ENCODE results near the gene ITCH. TPM values are rescaled to one million over a fixed set of nuclear protein-coding genes. Genes with fewer than 3 reads are reported as not detected.
A peak's percentile ranks its signal among the peaks of the same experiment; 100 is the strongest.
"Not testable (repeated sequence)": the region's sequence is repeated elsewhere in the genome, so short reads cannot be mapped to it uniquely, and the experiment has no call there.

ITCH gene
- total RNA-seq, 2 donors from 2014 or later = 30.5 to 34.4 TPM

- H3K36me3 Mint-ChIP-seq (ENCODE audit: low read depth) = peaks cover 97% of the 10 kb centered on the region
- no peak for ATAC-seq (replicated peaks)
- H3K27me3 Mint-ChIP-seq = no peaks in the 10 kb centered on the region
- H3K4me1 Mint-ChIP-seq = peaks cover 4% of the 10 kb centered on the region
- H3K27ac Mint-ChIP-seq = no peak overlapping the region
- H3K4me3 Mint-ChIP-seq = no peak overlapping the region
- peaks cover 2% of the 10 kb centered on the region for H3K9me3 Mint-ChIP-seq
Measured at GRCh38 chr20:34495916-34496315, 132.8 kb downstream of the ITCH start.

- H3K36me3 Mint-ChIP-seq (ENCODE audit: low read depth) = peaks cover 91% of the 10 kb centered on the region
- ATAC-seq (replicated peaks); H3K9me3 Mint-ChIP-seq; H3K27me3 Mint-ChIP-seq; H3K4me3 Mint-ChIP-seq; H3K4me1 Mint-ChIP-seq; H3K27ac Mint-ChIP-seq: not testable (repeated sequence)
Measured at GRCh38 chr20:34497596-34497995, 134.5 kb downstream of the ITCH start.

DNA sequence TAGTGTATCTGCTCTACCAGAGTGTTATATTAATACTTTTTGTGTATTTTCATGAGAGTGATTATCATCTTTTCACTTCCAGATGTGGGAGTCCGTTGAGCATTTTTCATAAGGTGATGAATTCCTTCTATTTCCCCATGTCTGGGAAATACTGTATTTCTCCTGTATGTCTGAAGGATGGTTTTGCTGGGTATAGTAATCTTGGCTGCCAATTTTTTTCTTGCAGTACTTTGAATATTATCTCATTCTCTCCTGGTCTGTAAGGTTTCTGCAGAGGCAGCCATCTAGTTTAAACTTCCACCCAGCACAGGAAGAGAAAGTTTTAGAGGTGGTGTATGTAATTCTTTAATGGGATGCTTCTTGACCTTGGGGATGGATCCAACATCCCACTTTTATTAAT is 137.8 kb downstream of the ITCH start:
- no peaks in the 10 kb centered on the region for H3K27me3 Mint-ChIP-seq
- no peaks in the 10 kb centered on the region for H3K4me1 Mint-ChIP-seq
- H3K36me3 Mint-ChIP-seq (ENCODE audit: low read depth) = peaks cover 88% of the 10 kb centered on the region
- H3K9me3 Mint-ChIP-seq = peaks cover 3% of the 10 kb centered on the region
- H3K4me3 Mint-ChIP-seq = no peak overlapping the region
- ATAC-seq (replicated peaks) = no peak
- no peak overlapping the region for H3K27ac Mint-ChIP-seq

- no peaks in the 10 kb centered on the region for H3K4me1 Mint-ChIP-seq
- no peaks in the 10 kb centered on the region for H3K27me3 Mint-ChIP-seq
- no peak overlapping the region for H3K27ac Mint-ChIP-seq
- no peaks in the 10 kb centered on the region for H3K9me3 Mint-ChIP-seq
- no peak overlapping the region for H3K4me3 Mint-ChIP-seq
- no peak for ATAC-seq (replicated peaks)
- peaks cover 83% of the 10 kb centered on the region for H3K36me3 Mint-ChIP-seq (ENCODE audit: low read depth)
Measured at GRCh38 chr20:34506480-34506879, 143.4 kb downstream of the ITCH start.

DNA sequence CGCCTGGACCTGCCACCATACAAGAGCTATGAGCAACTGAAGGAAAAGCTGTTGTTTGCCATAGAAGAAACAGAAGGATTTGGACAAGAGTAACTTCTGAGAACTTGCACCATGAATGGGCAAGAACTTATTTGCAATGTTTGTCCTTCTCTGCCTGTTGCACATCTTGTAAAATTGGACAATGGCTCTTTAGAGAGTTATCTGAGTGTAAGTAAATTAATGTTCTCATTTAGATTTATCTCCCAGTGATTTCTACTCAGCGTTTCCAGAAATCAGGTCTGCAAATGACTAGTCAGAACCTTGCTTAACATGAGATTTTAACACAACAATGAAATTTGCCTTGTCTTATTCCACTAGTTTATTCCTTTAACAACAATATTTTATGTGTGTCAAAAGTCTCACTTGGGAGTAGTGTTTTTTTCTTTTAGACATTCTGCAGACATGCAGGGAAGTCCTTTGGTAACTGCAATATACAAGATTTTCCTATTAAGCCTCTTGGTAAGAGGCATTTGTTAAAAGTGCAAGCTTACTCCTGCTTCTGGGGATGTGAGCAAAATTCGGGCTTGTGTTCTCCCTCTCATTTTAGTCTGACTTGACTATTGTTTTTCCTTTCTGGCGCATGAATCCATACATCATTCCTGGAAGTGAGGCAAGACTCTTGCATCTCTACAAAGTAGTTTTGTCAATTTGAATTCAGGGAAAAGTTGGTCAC is 144.8 kb downstream of the ITCH start:
- ATAC-seq (replicated peaks) = no peak

GRCh38 chr20:34510575-34510974 is 147.5 kb downstream of the ITCH start:
- Mint-ChIP-seq H3K36me3 (ENCODE audit: low read depth) (peaks cover 52% of the 10 kb centered on the region), H3K4me3 (no peak overlapping the region), H3K27me3 (no peaks in the 10 kb centered on the region), H3K4me1 (peaks cover 24% of the 10 kb centered on the region), H3K9me3 (no peaks in the 10 kb centered on the region), H3K27ac (no peak overlapping the region)
- no peak for ATAC-seq (replicated peaks)

More for the DNA sequence above, 144.8 kb downstream of the ITCH start:
- Mint-ChIP-seq H3K4me1 (peaks cover 6% of the 10 kb centered on the region), H3K27ac (no peak overlapping the region), H3K27me3 (no peaks in the 10 kb centered on the region), H3K36me3 (ENCODE audit: low read depth) (peaks cover 76% of the 10 kb centered on the region), H3K9me3 (no peaks in the 10 kb centered on the region), H3K4me3 (no peak overlapping the region)

DNA sequence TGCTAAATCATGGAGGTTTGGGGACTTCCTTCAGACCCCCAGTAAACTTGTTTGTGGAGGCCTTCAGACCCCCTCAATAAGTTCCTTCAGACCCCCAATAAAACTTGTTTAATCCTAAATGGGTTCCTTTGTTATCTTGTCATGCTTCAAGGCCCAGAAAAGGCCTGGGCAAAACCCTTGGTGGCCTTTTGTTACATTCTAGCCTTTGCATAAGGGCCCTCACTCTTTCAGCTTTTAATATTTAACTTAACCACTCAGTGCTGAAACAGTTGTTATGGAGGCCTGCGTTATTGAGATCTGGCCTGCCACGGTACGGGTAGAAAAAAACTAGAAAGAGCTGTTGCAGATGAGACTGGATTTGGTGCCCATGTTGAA is 148.8 kb downstream of the ITCH start:
- Mint-ChIP-seq H3K27me3 (no peaks in the 10 kb centered on the region), H3K27ac (no peak overlapping the region), H3K4me1 (peaks cover 24% of the 10 kb centered on the region), H3K4me3 (no peak overlapping the region), H3K36me3 (ENCODE audit: low read depth) (peaks cover 50% of the 10 kb centered on the region), H3K9me3 (no peaks in the 10 kb centered on the region)
- ATAC-seq (replicated peaks) = no peak

DNA sequence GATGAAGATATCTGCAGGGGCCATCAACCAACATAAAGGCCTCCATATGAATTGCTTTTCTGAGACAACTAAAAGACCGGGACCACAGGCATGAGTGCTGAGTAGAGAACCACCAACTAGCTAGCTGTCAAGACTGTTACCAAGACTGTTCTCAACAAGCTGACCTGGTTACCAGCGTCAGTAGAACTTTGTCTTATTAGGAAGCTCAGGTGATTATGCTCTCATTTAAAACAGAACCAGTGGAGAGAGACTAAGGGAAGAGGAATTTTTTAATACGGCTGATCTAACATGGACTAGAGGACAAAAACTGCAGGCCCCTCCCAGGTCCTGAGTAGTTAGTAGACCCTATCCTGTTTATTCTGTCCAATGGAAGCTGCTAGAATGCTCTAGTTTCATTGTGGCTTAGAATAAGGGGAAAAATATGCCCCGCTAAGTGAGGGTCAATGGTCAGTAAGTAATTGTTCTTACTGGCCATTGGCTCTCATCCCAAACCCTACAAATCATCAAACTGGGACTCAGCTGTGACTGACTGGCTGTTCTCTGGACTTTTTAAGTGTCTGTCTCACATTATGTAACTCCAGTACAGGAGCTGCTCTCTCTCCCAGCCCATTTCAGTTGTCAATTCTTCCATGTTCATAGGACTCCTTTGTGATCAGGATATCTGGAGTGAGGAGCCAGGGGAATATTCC is 149.3 kb downstream of the ITCH start:
- no peak for ATAC-seq (replicated peaks)
- Mint-ChIP-seq H3K27ac (peak overlapping the region; percentile 12), H3K9me3 (no peaks in the 10 kb centered on the region), H3K36me3 (ENCODE audit: low read depth) (peaks cover 44% of the 10 kb centered on the region), H3K4me3 (no peak overlapping the region), H3K27me3 (no peaks in the 10 kb centered on the region), H3K4me1 (peaks cover 24% of the 10 kb centered on the region)

GRCh38 chr20:34512955-34513419 is 149.9 kb downstream of the ITCH start:
- peak overlapping the region; percentile 12 for H3K27ac Mint-ChIP-seq
- no peaks in the 10 kb centered on the region for H3K9me3 Mint-ChIP-seq
- no peak overlapping the region for H3K4me3 Mint-ChIP-seq
- no peak for ATAC-seq (replicated peaks)
- H3K27me3 Mint-ChIP-seq = no peaks in the 10 kb centered on the region
- H3K4me1 Mint-ChIP-seq = peaks cover 27% of the 10 kb centered on the region
- peaks cover 42% of the 10 kb centered on the region for H3K36me3 Mint-ChIP-seq (ENCODE audit: low read depth)

DNA sequence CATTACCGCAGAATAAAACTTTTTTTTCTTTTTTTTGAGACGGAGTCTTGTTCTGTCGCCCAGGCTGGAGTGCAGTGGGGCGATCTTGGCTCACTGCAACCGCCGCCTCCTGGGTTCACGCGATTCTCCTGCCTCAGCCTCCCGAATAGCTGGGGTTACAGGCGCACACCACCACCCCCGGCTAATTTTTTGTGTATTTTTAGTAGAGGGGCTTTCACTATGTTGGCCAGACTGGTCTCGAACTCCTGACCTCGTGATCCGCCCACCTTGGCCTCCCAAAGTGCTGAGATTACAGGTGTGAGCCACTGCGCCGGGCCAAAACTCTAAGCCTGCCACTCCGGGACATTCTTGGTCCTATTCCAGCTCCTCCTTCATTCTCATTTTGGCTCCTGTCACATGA is 151.0 kb downstream of the ITCH start:
- Mint-ChIP-seq H3K36me3 (ENCODE audit: low read depth) (peaks cover 39% of the 10 kb centered on the region), H3K4me1 (peaks cover 33% of the 10 kb centered on the region)
- not testable (repeated sequence) for H3K9me3 Mint-ChIP-seq; H3K4me3 Mint-ChIP-seq; H3K27ac Mint-ChIP-seq; H3K27me3 Mint-ChIP-seq; ATAC-seq (replicated peaks)

GRCh38 chr20:34514897-34515483 is 151.9 kb downstream of the ITCH start:
- peaks cover 43% of the 10 kb centered on the region for H3K36me3 Mint-ChIP-seq (ENCODE audit: low read depth)
- peak; percentile 23 for ATAC-seq (replicated peaks)
- H3K9me3 Mint-ChIP-seq = no peaks in the 10 kb centered on the region
- peaks cover 33% of the 10 kb centered on the region for H3K4me1 Mint-ChIP-seq
- H3K4me3 Mint-ChIP-seq = peak overlapping the region; percentile 99
- H3K27ac Mint-ChIP-seq = peak overlapping the region; percentile 97
- H3K27me3 Mint-ChIP-seq = no peaks in the 10 kb centered on the region

GRCh38 chr20:34515484-34516246 is 152.6 kb downstream of the ITCH start:
- peak; percentile 61 for ATAC-seq (replicated peaks)
- H3K27ac Mint-ChIP-seq = peak overlapping the region; percentile 97
- peaks cover 40% of the 10 kb centered on the region for H3K36me3 Mint-ChIP-seq (ENCODE audit: low read depth)
- peak overlapping the region; percentile 99 for H3K4me3 Mint-ChIP-seq
- H3K27me3 Mint-ChIP-seq = no peaks in the 10 kb centered on the region
- H3K9me3 Mint-ChIP-seq = no peaks in the 10 kb centered on the region
- H3K4me1 Mint-ChIP-seq = peaks cover 33% of the 10 kb centered on the region

- H3K27ac Mint-ChIP-seq = peak within 1 kb of the TSS; percentile 97
- H3K27me3 Mint-ChIP-seq = no peaks in the 10 kb centered on the region
- H3K9me3 Mint-ChIP-seq = no peaks in the 10 kb centered on the region
- peaks cover 40% of the 10 kb centered on the region for H3K36me3 Mint-ChIP-seq (ENCODE audit: low read depth)
- peak within 1 kb of the TSS; percentile 99 for H3K4me3 Mint-ChIP-seq
- H3K4me1 Mint-ChIP-seq = peaks cover 33% of the 10 kb centered on the region
- ATAC-seq (replicated peaks) = peak; percentile 85
Measured at GRCh38 chr20:34516247-34517113, 153.4 kb downstream of the ITCH start, which contains the start of gene DYNLRB1. Gene DYNLRB1 (plus strand): TSS chr20:34516422. CDS start chr20:34516459, 37 bp downstream.

Measured in activated T-helper 17 cell treated with anti-CD3 and anti-CD28 coated beads, Interleukin-2, amount 50 U/mL, for 72 hours (primary cell).